HG02938 (cell line): ENCODE measurements around the gene CSNK1G3.
"Not testable (repeated sequence)": the region's sequence is repeated elsewhere in the genome, so short reads cannot be mapped to it uniquely, and the experiment has no call there.

ENCODE experiments used
- ATAC-seq: cut with Tn5 transposase; IDR thresholded peaks from one replicate; pipeline ENCODE4 v1.9.1; 2021; ENCODE audit warnings: mild to moderate bottlenecking, moderate library complexity; ENCODE audit not compliant: unreplicated experiment

CSNK1G3 gene

GRCh38 chr5:123511648-123512605 lies at the start of gene CSNK1G3:
TSS of gene CSNK1G3 (plus strand) at chr5:123512177. CDS start at chr5:123545664, 33,487 bp downstream.
- ATAC-seq: peak; percentile 92

- ATAC-seq: not testable (repeated sequence)
Observed at GRCh38 chr5:123466839-123467238, 45.1 kb upstream of the CSNK1G3 start.

- no peak for ATAC-seq
Observed at GRCh38 chr5:123471385-123471784, 40.6 kb upstream of the CSNK1G3 start.

- ATAC-seq: no peak
Observed at GRCh38 chr5:123472150-123472924, 39.6 kb upstream of the CSNK1G3 start.

GRCh38 chr5:123474228-123474627 lies 37.7 kb upstream of the CSNK1G3 start:
- ATAC-seq: no peak

GRCh38 chr5:123476731-123477130 lies 35.2 kb upstream of the CSNK1G3 start:
- no peak for ATAC-seq

- no peak for ATAC-seq
Observed at GRCh38 chr5:123478546-123478945, 33.4 kb upstream of the CSNK1G3 start.

GRCh38 chr5:123482258-123482657 lies 29.7 kb upstream of the CSNK1G3 start:
- ATAC-seq: no peak

GRCh38 chr5:123483446-123484077 lies 28.4 kb upstream of the CSNK1G3 start:
- no peak for ATAC-seq

GRCh38 chr5:123485275-123485674 lies 26.7 kb upstream of the CSNK1G3 start:
- ATAC-seq: no peak

GRCh38 chr5:123486951-123487655 lies 24.9 kb upstream of the CSNK1G3 start:
- ATAC-seq: no peak

- ATAC-seq: no peak
Observed at GRCh38 chr5:123490974-123491373, 21.0 kb upstream of the CSNK1G3 start.

GRCh38 chr5:123495211-123495610 lies 16.8 kb upstream of the CSNK1G3 start:
- ATAC-seq: not testable (repeated sequence)

- ATAC-seq: no peak
Observed at GRCh38 chr5:123496892-123497291, 15.1 kb upstream of the CSNK1G3 start.

GRCh38 chr5:123500471-123500870 lies 11.5 kb upstream of the CSNK1G3 start:
- no peak for ATAC-seq

GRCh38 chr5:123502120-123502519 lies 9.9 kb upstream of the CSNK1G3 start:
- no peak for ATAC-seq

- no peak for ATAC-seq
Observed at GRCh38 chr5:123503299-123503698, 8.7 kb upstream of the CSNK1G3 start.

GRCh38 chr5:123505633-123506032 lies 6.3 kb upstream of the CSNK1G3 start:
- ATAC-seq: no peak

- ATAC-seq: no peak
Observed at GRCh38 chr5:123508441-123508840, 3.5 kb upstream of the CSNK1G3 start.

GRCh38 chr5:123511290-123511647 lies 708 bp upstream of the CSNK1G3 start:
- ATAC-seq: no peak
